GM18517 (cell line): Measurements from ENCODE around the gene DCUN1D1.

Experiments
- ATAC-seq: cut with Tn5 transposase; IDR thresholded peaks from one replicate; pipeline ENCODE4 v1.9.1; 2021; ENCODE audit warnings: mild to moderate bottlenecking, moderate library complexity; ENCODE audit not compliant: unreplicated experiment

The DCUN1D1 gene

GRCh38 chr3:182973047-182973446 is 7.3 kb downstream of the DCUN1D1 start:
- no peak for ATAC-seq

DNA sequence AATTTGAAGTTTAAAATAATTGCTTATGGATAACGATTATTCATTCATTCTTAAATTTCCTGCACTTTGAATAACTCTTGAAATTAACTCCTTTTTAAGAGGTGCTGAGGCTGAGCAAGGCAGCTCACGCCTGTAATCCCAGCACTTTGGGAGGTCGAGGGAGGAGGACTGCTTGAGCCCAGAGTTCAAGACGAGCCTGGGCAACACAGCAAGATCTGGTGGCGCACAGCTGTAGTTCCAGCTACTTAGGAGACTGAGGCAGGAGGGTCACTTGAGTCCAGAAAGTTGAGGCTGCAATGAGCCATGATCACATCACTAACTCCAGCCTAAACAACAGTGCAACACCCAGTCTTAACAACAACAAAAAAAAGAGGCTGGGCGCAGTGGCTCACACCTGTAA is 8.0 kb downstream of the DCUN1D1 start:
- no peak for ATAC-seq

GRCh38 chr3:182971637-182972036 is 8.7 kb downstream of the DCUN1D1 start:
- ATAC-seq, result no peak

GRCh38 chr3:182970811-182971418 is 9.4 kb downstream of the DCUN1D1 start:
- no peak for ATAC-seq

DNA sequence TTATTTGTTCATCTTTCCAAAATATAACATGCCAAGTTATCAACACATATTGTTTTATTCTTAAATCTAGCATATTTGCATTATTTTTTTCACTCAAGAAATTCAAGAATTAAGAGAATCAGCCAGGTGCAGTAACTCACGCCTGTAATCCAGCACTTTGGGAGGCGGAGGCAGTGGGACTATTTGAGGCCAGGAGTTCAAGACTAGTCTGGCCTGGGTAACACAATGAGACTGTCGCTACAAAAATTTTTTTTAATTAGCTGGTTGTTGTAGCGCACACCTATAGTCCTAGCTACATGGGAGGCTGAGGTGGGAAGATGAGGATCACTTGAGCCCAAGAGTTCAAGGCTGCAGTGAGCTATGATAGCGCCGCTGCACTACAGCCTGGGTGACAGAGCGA is 10.5 kb downstream of the DCUN1D1 start:
- ATAC-seq, result no peak

DNA sequence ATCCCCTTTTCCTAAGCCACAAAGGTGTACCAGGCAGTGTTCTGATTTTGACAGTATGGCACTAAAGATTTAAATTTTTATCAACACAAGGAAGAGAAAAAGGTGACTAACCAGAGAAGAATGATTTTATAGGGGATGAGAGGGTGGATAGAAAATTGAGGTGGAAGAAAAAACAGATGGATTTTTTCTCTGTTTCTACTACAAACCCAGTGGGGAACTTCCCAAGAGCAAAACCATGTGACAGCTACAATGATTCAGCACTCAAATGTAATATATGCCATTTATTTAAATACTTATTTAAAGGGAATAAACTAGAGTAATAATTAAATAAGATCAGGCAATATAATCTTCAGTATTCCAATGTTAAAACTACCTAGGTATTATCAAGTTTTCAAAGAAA is 11.1 kb downstream of the DCUN1D1 start:
- ATAC-seq, result no peak

GRCh38 chr3:182967218-182968204 is 12.8 kb downstream of the DCUN1D1 start:
- ATAC-seq, result peak; percentile 52

DNA sequence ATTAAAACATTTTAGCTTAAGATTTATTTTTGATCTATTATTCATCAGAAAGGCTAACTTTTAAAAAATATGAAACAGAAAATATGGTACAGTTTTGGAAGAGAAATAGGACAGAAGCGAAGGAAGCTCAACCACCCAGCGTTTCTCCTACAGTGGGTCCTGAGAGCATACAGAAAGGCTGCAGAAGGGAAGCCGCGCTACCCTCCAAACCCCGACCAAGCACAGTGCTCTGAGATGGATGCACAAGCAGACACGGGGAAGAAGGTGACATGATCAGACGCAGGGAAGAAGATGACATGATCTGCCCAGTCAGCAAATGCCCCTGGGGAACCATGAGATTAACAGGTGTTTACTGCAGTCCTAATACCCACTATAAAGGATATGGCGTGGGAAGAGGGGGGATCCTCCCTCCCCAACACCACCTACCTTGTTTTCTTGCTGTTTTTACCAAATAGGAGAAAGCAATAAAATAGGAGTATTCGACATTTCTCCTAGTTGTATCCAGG is 14.4 kb downstream of the DCUN1D1 start:
- ATAC-seq, result no peak

GRCh38 chr3:182964179-182964578 is 16.2 kb downstream of the DCUN1D1 start:
- ATAC-seq, result no peak

DNA sequence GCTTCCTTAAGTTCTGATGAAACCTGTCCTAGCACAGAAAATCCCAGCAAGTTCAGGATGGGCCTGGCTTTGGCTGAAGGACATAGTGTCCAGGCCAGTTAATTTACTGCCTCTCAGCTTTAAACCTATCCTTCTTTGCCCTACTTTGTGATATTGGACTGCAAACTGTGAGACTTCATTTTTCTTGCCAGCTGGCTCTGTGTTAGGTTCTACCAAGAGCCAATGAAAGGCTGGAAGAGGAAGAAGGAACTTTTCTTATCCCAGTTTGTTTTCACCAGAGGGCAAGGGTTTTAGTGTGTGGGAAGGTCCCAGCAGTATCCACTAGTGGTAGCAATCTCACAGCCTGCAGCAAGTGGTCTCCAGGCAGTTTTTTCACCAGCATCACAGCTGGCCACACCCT is 18.2 kb downstream of the DCUN1D1 start:
- no peak for ATAC-seq

DNA sequence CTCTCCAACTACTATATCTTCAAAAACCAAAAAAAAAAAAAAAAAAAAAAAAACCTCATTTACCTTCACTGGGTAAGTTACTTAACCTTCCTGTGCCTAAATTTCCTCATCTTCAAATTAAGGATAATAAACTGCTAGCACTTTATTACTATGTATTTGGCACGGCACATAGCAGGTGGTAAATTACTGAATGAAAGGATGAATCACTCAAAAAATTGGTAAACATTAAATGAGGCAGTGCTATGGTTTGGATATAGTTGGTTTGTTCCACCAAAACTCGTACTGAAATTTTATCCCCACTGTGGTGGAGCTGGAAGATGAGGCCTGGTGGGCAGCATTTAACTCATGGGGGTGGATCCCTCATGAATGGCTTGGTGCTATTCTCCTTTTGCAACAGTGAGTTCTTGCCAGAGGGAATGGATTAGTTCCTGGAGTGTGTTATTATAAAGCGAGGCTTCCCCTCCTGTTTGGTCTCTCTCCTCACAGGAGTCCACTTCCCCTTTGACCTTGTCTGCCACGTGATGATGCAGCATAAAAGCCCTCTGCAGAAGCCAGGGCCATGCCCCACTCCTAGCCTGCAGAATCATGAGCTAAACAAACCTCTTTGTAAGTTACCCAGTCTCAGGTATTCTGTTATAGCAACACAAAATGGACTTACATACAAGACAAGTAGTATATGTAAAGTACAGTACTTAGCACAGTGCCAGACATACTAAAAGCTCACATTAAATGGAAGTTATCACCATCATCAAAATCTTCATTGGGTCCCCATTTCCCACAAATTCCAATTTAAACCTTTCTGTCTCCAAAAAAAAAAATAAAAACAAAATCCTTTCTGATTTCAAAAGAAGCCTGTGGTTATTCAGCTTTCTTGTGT is 20.6 kb downstream of the DCUN1D1 start:
- ATAC-seq, result no peak

DNA sequence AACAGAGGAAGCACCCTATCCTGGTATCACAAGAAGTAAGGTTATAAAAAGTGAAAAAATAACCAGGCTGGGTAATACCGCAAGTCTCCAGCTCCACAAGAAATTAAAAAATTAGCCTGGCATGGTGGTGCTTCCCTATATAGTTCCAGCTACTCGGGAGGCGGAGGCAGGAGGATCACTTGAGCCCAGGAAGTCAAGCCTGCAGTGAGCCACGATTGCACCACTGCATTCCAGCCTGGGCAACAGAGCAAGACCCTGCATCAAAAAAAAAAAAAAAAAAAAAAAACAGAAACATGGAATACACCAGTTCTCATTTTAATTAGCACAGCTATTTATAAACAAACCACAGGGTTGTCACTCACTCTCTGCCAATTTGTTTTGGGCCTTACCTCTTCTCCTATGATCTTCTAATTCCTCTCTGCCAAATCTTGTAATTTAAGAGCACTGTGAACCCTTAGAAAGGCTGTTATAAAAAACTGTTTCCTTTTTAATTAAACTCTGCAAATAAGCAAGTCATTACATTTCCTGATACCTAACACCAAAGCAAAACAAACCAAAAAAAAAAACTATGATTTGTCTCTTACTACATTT is 22.6 kb downstream of the DCUN1D1 start:
- no peak for ATAC-seq

- ATAC-seq, result no peak
Measured at GRCh38 chr3:182957226-182957625, 23.1 kb downstream of the DCUN1D1 start.

DNA sequence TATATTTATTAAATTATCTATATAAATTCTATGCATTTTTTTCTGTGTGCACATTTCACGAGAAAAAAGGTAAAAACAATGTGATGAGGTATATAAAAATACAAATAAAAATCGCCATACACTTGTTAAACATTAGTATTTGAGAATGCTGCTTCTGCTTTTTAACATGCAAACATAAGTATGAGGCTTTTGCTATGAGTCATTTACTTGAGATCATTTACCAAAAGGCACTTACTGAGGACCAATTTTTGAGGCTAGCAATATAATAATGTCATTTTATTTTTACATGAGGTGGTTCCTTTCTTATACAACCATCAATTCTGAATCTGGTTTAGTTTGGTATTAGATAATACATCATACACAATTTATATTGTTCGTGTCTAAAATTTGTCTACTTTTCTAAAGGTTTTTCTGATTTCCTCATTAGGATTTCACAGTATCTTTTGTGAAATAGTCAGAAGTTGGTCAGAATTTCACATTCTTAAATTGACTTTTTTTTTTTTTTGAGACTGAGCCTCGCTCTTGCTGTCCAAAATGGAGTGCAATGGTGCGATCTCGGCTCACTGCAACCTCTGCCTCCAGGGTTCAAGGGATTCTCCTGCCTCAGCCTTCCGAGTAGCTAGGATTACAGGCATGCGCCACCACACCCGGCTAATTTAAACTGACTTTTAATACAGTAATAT is 25.6 kb downstream of the DCUN1D1 start:
- ATAC-seq, result peak; percentile 93

GRCh38 chr3:182949688-182950087 is 30.6 kb downstream of the DCUN1D1 start:
- no peak for ATAC-seq

GRCh38 chr3:182948305-182948704 is 32.0 kb downstream of the DCUN1D1 start:
- no peak for ATAC-seq

- ATAC-seq, result no peak
Measured at GRCh38 chr3:182947888-182948287, 32.5 kb downstream of the DCUN1D1 start.

- no peak for ATAC-seq
Measured at GRCh38 chr3:182941719-182942118, 38.6 kb downstream of the DCUN1D1 start.

DNA sequence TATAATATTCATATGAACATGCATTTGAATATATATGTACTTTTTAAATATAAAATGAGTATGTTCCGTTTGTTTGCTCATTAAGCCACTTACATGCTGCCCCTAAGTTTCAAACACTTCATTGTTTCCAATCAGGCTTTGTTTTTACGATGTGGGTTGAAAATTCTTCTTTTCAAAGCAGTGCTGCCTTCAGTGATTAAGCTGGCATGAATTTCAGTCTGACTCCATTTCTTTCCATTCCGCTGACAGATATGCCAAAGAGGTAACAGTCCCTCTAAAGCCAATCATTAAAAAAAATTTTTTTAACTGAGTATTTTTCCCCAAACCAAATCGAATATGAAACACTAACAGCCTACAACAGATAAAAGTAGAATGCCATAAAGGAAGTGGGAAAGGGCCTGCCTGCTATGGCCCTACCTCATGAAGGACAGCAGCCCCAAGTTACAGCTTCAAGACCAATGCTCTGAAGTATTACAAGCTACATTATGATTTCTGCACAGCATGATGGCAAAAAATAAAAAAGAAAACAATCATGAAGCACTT is 40.0 kb downstream of the DCUN1D1 start:
- no peak for ATAC-seq
